Stimulated activated CD4-positive, alpha-beta T cell treated with anti-CD3 and anti-CD28 coated beads, Interleukin-1b, Interleukin-23, amount 100 ng/mL, for 1 hour (primary cell): ENCODE results near the gene MAPK4.

ENCODE experiments used
- DNase-seq, 2 donors: peaks; one replicate each; pipeline ENCODE4 v3.0.0-alpha.2; 2020; ENCODE audit warnings: low read depth in 2 of 2

MAPK4 gene

GRCh38 chr18:50653402-50654093 lies 93.7 kb downstream of the MAPK4 start:
- DNase-seq: no peak

GRCh38 chr18:50654211-50654610 lies 94.3 kb downstream of the MAPK4 start:
- DNase-seq: no peak

- DNase-seq: no peak
These were observed 95.0 kb downstream of the MAPK4 start for GRCh38 chr18:50654658-50655550.

GRCh38 chr18:50656396-50656795 lies 96.5 kb downstream of the MAPK4 start:
- DNase-seq: no peak

- DNase-seq: no peak
These were observed 97.1 kb downstream of the MAPK4 start for GRCh38 chr18:50656841-50657470.

- no peak for DNase-seq
These were observed 98.7 kb downstream of the MAPK4 start for GRCh38 chr18:50658601-50659000.

DNA sequence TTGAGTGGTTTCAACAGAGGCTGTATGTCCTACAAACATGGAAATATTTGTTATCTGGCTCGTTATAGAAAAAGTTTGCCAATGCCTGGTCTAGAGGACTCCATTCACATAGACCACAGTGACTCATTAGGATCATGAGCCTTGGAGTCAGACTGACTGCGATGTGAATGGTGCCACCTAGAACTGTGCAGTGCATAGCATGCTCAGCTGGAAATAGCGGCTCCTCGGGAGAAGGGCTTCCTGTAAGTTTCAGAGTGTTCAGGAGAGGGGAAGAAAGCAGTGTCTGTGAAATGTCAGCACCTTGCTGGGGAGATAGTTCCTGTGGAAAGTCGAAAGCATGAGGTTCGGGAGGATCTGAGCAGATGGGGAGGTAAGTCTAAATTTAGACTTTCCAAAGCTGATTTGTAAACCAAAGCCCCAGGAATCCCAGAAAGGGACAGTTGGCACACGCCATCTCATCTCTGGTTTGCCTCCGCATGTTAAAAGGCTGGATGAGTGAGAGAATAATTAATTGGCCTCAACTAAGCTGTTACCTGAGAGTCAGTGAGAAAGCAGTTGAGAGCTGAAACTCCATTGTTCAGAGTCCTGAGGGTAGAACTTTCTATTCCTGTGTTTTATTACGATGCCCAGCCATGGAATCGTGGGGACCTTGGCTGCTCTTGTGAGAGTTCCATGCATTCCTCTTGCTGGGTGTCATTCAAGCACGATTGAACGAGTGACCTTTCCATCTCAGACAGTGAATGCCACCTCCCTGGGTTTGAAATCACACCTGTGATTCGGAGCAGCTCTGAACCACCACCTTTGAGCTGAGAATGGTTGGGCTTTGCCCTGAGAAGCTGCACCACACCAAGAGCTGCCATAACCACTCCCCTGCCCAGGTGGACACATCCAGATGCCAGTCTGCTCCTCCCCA lies 99.5 kb downstream of the MAPK4 start:
- DNase-seq: no peak

DNA sequence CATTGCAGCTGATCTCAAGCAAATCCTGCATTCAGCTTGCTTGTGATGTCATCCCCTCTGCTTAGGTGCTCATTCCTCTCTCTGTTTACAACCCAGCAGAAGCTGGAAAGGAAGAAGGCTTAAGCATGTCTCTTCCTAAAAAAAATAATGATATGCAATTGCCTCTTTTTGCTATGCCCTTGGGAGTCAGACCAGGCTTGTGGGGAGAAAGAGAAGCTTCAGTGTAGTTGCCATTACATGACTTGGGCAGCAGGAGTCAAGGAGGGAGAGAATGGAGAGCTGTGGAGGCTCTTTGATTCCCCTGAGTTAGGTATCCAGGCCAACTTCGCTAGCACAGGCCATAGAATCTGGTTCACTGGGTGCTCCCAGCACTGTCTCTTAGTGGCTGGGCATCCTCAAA lies 101.1 kb downstream of the MAPK4 start:
- no peak for DNase-seq

- DNase-seq: no peak
These were observed 102.3 kb downstream of the MAPK4 start for GRCh38 chr18:50662177-50662576.

DNA sequence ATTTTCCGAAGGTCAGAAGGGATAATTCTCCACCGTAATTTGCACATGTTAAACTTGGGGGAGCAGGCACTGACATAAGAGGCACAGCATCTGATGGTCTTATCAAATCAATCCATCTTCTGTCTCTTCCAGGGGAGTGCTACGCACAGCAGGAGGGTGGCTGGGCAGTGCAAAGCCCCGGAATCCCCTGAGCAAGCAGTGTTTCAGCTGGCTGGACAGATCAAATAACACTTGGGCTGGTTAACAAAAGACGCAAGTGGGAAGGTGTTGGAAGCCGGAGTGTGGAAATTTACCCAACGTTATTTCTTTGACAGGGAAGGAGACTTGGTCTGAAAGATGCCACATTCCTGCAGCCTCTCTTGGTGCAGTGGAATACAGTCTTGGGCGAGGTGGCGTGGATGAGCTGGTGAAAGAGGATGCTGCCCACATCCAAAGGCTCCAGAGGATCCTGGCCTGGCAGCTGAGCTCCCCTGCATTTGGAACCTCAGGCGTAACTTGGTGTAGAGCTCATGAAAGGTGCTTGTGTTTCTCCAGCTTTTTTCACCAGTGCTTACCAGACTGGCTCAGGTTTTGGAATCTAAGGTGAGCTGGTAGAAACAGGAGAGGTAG lies 103.0 kb downstream of the MAPK4 start:
- DNase-seq: no peak

- DNase-seq: no peak
These were observed 103.9 kb downstream of the MAPK4 start for GRCh38 chr18:50663626-50664441.

- DNase-seq: no peak
These were observed 105.1 kb downstream of the MAPK4 start for GRCh38 chr18:50665015-50665414.

GRCh38 chr18:50665519-50665918 lies 105.6 kb downstream of the MAPK4 start:
- DNase-seq: no peak

- DNase-seq: no peak
These were observed 106.6 kb downstream of the MAPK4 start for GRCh38 chr18:50666536-50666935.

- no peak for DNase-seq
These were observed 111.5 kb downstream of the MAPK4 start for GRCh38 chr18:50671376-50671775.

- no peak for DNase-seq
These were observed 114.6 kb downstream of the MAPK4 start for GRCh38 chr18:50674307-50674980.

GRCh38 chr18:50675043-50675442 lies 115.2 kb downstream of the MAPK4 start:
- DNase-seq: no peak

GRCh38 chr18:50678651-50679050 lies 118.8 kb downstream of the MAPK4 start:
- DNase-seq: no peak

GRCh38 chr18:50679056-50679455 lies 119.2 kb downstream of the MAPK4 start:
- no peak for DNase-seq

DNA sequence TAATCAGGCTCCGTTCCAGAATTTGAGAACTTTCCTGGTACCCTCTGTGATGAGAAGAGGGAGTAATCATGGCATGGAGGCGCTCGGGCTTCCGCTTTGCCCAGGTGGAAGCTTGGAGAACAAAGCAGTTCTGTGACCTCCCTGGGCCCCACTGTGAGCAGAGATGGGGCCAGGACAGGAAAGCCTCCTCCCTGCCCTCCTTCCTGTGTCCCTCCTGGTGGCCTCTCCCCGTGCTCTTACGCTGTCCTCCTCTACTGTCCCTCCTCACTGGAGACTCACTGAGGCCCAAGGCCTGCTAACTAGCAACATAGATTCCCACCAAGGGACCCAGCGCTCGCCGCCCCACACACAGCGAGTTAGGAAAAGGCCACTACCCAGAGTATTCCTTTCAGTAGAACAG lies 119.8 kb downstream of the MAPK4 start:
- DNase-seq: no peak
